NCI-H82 treated with DMSO at 0.1 percent for 48 hours (cell line): Measurements from ENCODE around the gene TNFAIP8.

Experiments
- DNase-seq: peaks from one replicate; lab custom pipeline; 2025; ENCODE audit not compliant: unreplicated experiment; lab: John Stamatoyannopoulos, UW

The TNFAIP8 gene

GRCh38 chr5:119355685-119356611, at the start of gene TNFAIP8:
TSS of gene TNFAIP8 (plus strand) at chr5:119356019. CDS start at chr5:119356091, 72 bp downstream.
- DNase-seq = no peak

- no peak for DNase-seq
These were observed 48.6 kb upstream of the TNFAIP8 start for GRCh38 chr5:119307170-119307569.

GRCh38 chr5:119309326-119309725, 46.5 kb upstream of the TNFAIP8 start:
- no peak for DNase-seq

- DNase-seq = no peak
These were observed 44.1 kb upstream of the TNFAIP8 start for GRCh38 chr5:119311688-119312087.

GRCh38 chr5:119312403-119312802, 43.4 kb upstream of the TNFAIP8 start:
- DNase-seq = no peak

- no peak for DNase-seq
These were observed 42.6 kb upstream of the TNFAIP8 start for GRCh38 chr5:119313197-119313596.

- no peak for DNase-seq
These were observed 41.9 kb upstream of the TNFAIP8 start for GRCh38 chr5:119313658-119314605.

GRCh38 chr5:119315516-119315949, 40.3 kb upstream of the TNFAIP8 start:
- DNase-seq = no peak

GRCh38 chr5:119316086-119316485, 39.7 kb upstream of the TNFAIP8 start:
- no peak for DNase-seq

GRCh38 chr5:119316906-119317305, 38.9 kb upstream of the TNFAIP8 start:
- DNase-seq = no peak

- no peak for DNase-seq
These were observed 37.4 kb upstream of the TNFAIP8 start for GRCh38 chr5:119318256-119318894.

- peak; percentile 35 for DNase-seq
These were observed 36.4 kb upstream of the TNFAIP8 start for GRCh38 chr5:119319401-119319800.

GRCh38 chr5:119319890-119320289, 35.9 kb upstream of the TNFAIP8 start:
- DNase-seq = no peak

- no peak for DNase-seq
These were observed 34.1 kb upstream of the TNFAIP8 start for GRCh38 chr5:119321569-119322311.

GRCh38 chr5:119322312-119322947, 33.4 kb upstream of the TNFAIP8 start:
- DNase-seq = no peak

- DNase-seq = no peak
These were observed 32.8 kb upstream of the TNFAIP8 start for GRCh38 chr5:119322948-119323537.

GRCh38 chr5:119323601-119324000, 32.2 kb upstream of the TNFAIP8 start:
- DNase-seq = peak; percentile 59

- no peak for DNase-seq
These were observed 31.0 kb upstream of the TNFAIP8 start for GRCh38 chr5:119324842-119325241.

GRCh38 chr5:119327018-119327417, 28.8 kb upstream of the TNFAIP8 start:
- DNase-seq = no peak
